ENCODE measurements around the gene AP5S1. TPM values are rescaled to one million over a fixed set of nuclear protein-coding genes. Genes with fewer than 3 reads are reported as not detected.

The AP5S1 gene, protein sequence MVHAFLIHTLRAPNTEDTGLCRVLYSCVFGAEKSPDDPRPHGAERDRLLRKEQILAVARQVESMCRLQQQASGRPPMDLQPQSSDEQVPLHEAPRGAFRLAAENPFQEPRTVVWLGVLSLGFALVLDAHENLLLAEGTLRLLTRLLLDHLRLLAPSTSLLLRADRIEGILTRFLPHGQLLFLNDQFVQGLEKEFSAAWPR
- 10 to 100 TPM; 10.5 to 18.6 (median 12.0) TPM for total RNA-seq
- polyA plus RNA-seq, result 10 to 100 TPM in 1 of 2 donors, 1 to 10 TPM in 1; 9.5 to 10.5 TPM
- long read RNA-seq, donor 1, full-length matches to known transcripts, result 18 of 20 reads
- long read RNA-seq, donor 1, partial matches to known transcripts, result 0 of 20 reads
- long read RNA-seq, donor 1, other reads (novel, unspliced or antisense), result 2 of 20 reads
- long read RNA-seq, donor 2, full-length matches to known transcripts, result 38 of 42 reads
- long read RNA-seq, donor 2, partial matches to known transcripts, result 3 of 42 reads
- long read RNA-seq, donor 2, other reads (novel, unspliced or antisense), result 1 of 42 reads
- long read RNA-seq, donor 3, full-length matches to known transcripts, result 12 of 14 reads
- long read RNA-seq, donor 3, partial matches to known transcripts, result 0 of 14 reads
- long read RNA-seq, donor 3, other reads (novel, unspliced or antisense), result 2 of 14 reads

DNA sequence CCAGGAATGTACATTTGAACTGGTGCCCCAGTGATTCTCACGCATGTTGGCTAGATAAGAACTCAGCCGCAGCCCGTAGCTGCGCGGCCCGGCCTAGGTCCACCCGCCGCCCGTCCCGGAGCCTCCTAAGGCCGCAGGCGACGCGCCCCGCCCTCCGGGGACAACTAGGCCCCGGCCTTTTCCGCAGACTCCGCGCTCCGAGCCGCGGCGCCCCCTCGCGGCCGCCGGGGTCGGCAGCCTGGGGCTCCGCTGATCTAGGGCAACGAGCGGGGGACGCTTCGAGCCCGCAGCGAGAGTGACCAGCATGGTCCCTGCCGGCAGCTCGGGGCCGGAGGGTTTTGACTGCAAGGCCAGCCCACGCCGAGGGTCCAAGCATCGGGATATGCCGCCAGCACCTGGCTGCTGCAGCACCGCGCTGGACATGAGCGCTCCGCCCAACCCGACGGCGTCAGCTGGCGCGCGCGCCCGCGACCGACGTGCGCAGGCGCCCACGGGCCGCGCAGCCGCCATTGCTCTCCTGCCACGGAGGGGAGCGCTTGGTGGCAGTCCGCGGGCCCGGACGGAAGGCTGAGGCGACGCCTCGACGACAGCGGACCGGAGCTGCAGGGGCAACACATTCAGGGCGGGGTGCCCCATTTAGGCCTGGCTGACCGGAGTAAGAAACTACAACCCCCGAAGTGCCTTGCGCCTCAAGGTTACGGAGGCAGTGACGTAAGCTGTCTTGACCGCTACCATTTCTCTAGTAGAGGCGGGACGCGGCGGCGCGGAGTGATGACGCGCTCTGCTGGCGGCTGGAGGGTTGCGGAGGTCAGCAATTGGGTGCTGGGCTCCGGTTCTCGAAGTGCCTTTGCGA, at the start of gene AP5S1:
Gene AP5S1, plus strand, starts transcription at position 500 of the 853 bp plus-strand sequence. CDS start 1,571 bp downstream, outside the sequence.
- Histone ChIP-seq H3K27ac (peak within 1 kb of the TSS; percentile 93 to 99 (median 98)), H3K9me3 (no peaks in the 10 kb centered on the region), H3K4me1 (peaks cover 3 to 42% (median 23%) of the 10 kb centered on the region in 12 donors), H3K36me3 (peaks cover 3 to 33% (median 29%) of the 10 kb centered on the region in 9 donors), H3K4me3 (peak within 1 kb of the TSS; percentile 48 to 95 (median 67)), H3K27me3 (no peaks in the 10 kb centered on the region)
- peak in 1 of 2 donors; percentile 61 for TF ChIP-seq POLR2A (IDR thresholded peaks at IDR 0.05)
- TF ChIP-seq, protein P1, sequence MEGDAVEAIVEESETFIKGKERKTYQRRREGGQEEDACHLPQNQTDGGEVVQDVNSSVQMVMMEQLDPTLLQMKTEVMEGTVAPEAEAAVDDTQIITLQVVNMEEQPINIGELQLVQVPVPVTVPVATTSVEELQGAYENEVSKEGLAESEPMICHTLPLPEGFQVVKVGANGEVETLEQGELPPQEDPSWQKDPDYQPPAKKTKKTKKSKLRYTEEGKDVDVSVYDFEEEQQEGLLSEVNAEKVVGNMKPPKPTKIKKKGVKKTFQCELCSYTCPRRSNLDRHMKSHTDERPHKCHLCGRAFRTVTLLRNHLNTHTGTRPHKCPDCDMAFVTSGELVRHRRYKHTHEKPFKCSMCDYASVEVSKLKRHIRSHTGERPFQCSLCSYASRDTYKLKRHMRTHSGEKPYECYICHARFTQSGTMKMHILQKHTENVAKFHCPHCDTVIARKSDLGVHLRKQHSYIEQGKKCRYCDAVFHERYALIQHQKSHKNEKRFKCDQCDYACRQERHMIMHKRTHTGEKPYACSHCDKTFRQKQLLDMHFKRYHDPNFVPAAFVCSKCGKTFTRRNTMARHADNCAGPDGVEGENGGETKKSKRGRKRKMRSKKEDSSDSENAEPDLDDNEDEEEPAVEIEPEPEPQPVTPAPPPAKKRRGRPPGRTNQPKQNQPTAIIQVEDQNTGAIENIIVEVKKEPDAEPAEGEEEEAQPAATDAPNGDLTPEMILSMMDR (IDR thresholded peaks at IDR 0.05), result peak; percentile 94 to 100 (median 100)
- DNase-seq, result peak; percentile 97 to 98 (median 98)
- ATAC-seq, result peak; percentile 80 to 94 (median 92)
- intact Hi-C loops (cut with DNase I), result loop anchor here in 7 of 10 donors (1.0 to 2.0 kb wide), 4 partner anchors 25 to 34 kb away; partner anchors contain the start of genes CENPB (in 6 of the 7) and MAVS (in 2 of the 7)
- WGBS, 4 donors, result 0 to 1% (median 0%) methylated on average over 25 to 96 of the region's 96 CpGs

DNA sequence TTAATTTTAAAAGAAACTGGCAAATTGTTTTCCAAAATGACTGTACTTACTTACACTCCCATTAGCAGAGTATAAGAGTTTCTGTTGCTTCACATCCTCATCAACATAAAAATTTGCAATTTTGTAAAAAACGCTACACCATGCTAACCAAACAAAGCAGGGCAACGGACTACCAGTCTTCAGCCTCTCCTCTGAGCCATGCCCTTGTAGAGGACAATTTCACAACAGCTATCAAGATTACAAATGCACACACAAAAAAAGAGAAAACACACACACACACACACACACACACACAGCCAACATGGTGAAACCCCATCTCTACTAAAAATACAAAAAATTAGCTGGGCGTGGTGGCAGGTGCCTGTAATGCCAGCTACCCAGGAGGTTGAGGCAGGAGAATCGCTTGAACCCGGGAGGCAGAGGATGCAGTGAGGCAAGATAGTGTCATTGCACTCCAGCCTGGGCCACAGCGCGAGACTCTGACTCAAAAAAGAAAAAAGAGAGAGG, 48.7 kb upstream of the AP5S1 start:
- peaks cover 0 to 21% (median 15%) of the 10 kb centered on the region in 12 donors for H3K4me1 ChIP-seq
- no peak for TF ChIP-seq POLR2A (IDR thresholded peaks at IDR 0.05)
- TF ChIP-seq, protein P1 (IDR thresholded peaks at IDR 0.05), result no peak
- ATAC-seq (no peak), DNase-seq (peak in 1 of 5 donors; percentile 3)
- intact Hi-C loops (cut with DNase I), result loop anchor here in 3 of 10 donors (10.0 kb wide), 3 partner anchors 57 to 307 kb away; partner anchors contain the start of gene SIGLEC1 (in 1 of the 3)
- H3K27me3 ChIP-seq, result no peaks in the 10 kb centered on the region
- no peak overlapping the region for H3K27ac ChIP-seq
- H3K9me3 ChIP-seq, result peaks cover 0 to 4% (median 0%) of the 10 kb centered on the region in 12 donors
- no peak overlapping the region for H3K4me3 ChIP-seq
- no peaks in the 10 kb centered on the region for H3K36me3 ChIP-seq
- WGBS, 4 donors, result 82 to 88% (median 84%) methylated on average over 7 of the region's 7 CpGs

DNA sequence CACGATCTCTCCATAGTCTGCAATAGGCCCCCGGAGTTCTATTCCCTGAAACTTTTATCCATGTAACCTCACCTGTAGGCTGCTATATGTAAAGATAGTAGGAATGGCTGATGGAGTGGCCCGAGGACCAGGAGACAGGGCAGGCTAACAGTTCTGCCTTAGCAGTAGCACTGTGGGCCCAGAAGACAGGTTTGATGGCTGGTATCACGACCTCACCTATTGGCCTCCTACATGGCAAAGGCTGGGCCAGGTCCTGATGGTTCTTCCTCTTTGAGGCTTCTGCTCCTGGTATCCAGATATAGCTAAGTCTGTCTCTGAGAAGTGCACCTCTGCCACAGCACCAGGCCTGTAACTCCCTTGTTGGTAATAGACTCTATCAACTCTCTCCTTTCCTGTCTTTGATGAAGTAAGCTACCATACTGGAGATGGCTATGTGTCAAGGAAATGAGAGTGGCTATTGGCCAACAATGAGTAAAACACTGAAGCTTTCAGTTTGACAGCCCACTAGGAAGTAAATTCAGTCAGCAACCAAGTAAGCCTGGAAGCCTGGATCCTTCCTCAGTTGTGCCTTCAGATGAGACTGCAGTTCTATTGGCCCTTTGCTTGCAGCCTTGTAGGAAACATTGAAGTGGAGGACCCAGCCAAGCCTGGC, 44.8 kb upstream of the AP5S1 start:
- ATAC-seq (no peak), DNase-seq (no peak)
- Histone ChIP-seq H3K4me1 (peaks cover 0 to 19% (median 15%) of the 10 kb centered on the region in 12 donors), H3K36me3 (no peaks in the 10 kb centered on the region), H3K27me3 (peaks cover 0 to 5% (median 0%) of the 10 kb centered on the region in 9 donors), H3K4me3 (no peak overlapping the region), H3K27ac (no peak overlapping the region), H3K9me3 (peaks cover 0 to 4% (median 0%) of the 10 kb centered on the region in 12 donors)
- no peak for TF ChIP-seq POLR2A (IDR thresholded peaks at IDR 0.05)
- TF ChIP-seq, protein P1 (IDR thresholded peaks at IDR 0.05), result no peak
- WGBS, 4 donors, result 84 to 92% (median 91%) methylated on average over 4 of the region's 4 CpGs
- intact Hi-C loops (cut with DNase I), result loop anchor here in 4 of 10 donors (2.0 to 10.0 kb wide), 4 partner anchors 21 to 311 kb away; partner anchors contain the start of gene SIGLEC1 (in 1 of the 4)

Measured in heart left ventricle (tissue), 16 donors.